Right hindlimb (tissue), 1 donor: ENCODE results near the gene SHKBP1.
A peak's percentile ranks its signal among the peaks of the same experiment; 100 is the strongest.
"Not testable (repeated sequence)": the region's sequence is repeated elsewhere in the genome, so short reads cannot be mapped to it uniquely, and the experiment has no call there.

ENCODE experiments used
- DNase-seq: peaks from one replicate; pipeline ENCODE4 v3.0.0-alpha.2; 2018

Gene SHKBP1

DNA sequence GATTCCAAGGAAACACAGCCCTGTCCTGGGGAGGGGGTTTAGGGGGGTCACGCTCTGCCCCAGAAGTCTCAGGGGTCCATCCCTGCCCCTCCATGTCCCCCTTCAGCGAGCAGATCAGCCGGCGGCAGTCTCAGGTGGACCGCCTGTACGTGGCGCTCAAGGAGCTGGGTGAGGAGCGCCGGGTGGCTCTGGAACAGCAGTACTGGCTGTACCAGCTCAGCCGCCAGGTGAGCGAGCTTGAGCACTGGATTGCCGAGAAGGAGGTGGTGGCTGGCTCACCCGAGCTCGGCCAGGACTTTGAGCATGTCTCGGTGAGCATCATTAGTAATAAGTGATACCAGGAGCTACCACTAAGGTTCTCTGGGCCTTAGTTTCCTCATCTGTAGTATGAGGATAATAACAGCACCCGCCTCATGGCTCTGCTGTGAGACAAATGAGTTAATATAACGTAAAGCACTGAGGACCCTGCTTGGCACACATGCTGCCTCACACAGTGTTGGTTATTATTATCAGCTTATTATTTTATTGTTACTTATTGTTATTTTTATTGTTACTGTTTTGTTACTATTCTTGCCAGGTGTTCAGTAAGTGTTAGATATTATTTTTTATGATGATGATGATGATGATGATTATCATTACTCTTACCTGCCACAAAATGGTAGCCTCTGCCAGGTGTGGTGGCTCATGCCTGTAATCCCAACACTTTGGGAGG lies 20.5 kb upstream of the SHKBP1 start:
- no peak for DNase-seq

DNA sequence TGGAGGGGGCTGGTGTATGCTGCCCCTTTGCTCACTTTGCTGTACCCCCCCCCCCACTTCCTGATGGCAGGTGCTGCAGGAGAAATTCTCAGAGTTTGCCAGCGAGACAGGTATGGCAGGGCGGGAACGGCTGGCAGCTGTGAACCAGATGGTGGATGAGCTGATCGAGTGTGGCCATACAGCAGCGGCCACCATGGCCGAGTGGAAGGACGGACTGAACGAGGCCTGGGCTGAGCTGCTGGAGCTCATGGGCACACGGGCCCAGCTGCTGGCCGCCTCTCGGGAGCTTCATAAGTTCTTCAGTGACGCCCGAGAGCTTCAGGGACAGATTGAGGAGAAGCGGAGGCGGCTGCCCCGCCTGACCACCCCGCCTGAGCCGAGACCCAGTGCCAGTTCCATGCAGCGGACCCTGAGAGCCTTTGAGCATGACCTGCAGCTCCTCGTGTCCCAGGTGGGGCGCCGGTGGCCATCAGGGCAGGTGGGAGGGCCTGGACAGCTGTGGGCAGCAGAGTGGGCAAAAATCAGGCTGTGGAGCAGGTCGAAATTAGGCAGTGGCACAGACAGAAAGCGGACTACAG lies 19.6 kb upstream of the SHKBP1 start:
- no peak for DNase-seq

DNA sequence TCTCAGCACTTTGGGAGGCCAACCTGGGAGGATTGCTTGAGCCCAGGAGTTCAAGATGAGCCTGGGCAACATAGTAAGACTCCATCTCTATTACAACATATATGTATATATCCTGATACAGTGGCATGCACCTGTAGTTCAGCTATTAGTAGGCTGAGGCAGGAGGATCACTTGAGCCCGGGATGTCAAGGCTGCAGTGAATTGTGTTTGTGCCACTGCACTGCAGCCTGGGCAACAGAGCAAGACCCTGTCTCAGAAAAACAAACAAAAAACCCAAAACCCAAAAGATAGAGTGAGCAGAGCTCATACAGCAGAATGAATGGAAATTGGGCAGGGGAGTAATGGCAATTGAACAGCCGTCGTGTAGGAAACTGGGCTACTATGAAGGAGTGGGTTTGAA lies 17.3 kb upstream of the SHKBP1 start:
- no peak for DNase-seq

DNA sequence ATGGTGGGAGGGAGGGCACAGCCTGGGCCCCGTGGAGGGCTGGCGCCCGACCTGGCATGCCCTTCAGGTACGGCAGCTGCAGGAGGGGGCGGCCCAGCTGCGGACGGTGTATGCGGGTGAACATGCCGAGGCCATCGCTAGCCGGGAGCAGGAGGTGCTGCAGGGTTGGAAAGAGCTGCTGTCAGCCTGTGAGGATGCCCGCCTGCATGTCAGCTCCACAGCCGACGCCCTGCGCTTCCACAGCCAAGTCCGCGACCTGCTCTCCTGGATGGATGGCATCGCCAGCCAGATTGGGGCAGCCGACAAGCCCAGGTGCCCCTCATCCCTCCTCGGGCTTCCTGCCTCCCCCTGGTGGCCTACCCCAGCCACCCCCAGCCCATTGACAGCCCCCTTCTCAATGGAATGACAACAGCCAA lies 16.6 kb upstream of the SHKBP1 start:
- DNase-seq = no peak

DNA sequence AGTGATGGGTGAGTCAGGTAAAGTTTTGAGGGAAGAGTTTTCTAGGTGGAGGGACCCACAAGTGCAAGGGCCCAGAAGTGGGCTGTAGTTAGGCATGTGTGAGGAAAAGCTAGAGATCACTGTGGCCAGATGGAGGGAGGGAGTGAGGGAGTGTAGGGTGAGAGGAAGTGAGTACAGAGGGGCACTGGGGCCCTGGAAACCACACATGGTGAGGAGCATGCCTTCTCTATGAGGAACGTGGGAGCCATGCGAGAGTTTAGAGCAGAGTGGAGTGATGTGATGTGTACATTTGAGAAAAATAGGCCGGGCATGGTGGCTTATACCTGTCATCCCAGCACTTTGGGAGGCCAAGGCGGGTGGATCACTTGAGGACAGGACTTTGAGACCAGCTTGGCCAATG lies 14.7 kb upstream of the SHKBP1 start:
- no peak for DNase-seq

DNA sequence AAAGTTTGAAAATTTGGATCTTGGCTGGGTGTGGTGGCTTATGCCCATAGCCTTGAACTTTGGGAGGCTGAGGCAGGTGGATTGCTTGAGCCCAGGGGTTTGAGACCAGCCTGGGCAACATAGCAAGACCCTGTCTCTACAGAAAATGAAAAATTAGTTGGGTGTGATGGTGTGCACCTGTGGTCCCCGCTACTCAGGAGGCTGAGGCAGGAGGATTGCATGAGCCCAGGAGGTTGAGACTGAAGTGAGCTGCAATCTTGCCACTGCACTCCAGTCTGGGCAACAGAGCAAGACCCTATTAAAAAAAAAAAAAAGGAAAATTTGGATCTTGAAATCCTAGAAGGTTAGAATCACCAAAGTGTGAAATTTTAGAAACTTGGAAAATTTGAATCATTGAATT lies 12.1 kb upstream of the SHKBP1 start:
- DNase-seq = not testable (repeated sequence)

DNA sequence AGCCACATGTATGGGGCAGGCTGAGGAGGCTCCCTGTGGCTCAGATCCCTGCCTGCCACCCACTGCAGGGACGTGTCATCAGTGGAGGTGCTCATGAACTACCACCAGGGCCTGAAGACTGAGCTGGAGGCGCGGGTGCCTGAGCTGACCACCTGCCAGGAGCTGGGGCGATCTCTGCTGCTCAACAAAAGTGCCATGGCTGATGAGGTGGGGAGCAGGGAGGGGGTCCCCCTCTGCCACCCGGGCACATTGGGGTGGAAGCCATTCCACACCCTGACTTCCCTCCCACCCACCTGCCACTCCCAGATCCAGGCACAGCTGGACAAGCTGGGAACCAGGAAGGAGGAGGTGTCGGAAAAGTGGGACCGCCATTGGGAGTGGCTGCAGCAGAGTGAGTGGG lies 11.3 kb upstream of the SHKBP1 start:
- no peak for DNase-seq

DNA sequence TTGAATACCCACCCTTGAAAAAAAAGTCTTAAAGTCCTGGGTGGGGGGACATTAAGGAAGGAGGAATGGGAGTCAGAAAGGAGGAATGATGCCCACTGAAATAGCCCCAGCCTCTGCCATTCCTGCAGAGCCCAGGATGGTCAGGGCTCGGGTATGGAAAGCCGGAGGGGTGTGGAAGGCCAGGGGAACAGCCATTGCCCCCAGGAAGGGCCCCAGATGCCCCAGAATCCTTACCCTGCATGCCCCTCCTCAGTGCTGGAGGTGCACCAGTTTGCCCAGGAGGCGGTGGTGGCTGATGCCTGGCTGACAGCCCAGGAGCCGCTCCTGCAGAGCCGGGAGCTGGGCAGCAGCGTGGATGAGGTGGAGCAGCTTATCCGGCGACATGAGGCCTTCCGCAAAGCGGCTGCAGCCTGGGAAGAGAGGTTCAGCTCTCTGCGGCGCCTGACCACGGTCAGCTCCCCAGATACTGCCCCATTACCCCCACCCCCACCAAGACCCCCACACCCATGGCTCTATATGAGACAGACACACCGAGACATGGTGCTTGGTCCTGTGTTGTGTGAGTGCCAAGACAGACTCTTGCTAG lies 10.7 kb upstream of the SHKBP1 start:
- DNase-seq = no peak

DNA sequence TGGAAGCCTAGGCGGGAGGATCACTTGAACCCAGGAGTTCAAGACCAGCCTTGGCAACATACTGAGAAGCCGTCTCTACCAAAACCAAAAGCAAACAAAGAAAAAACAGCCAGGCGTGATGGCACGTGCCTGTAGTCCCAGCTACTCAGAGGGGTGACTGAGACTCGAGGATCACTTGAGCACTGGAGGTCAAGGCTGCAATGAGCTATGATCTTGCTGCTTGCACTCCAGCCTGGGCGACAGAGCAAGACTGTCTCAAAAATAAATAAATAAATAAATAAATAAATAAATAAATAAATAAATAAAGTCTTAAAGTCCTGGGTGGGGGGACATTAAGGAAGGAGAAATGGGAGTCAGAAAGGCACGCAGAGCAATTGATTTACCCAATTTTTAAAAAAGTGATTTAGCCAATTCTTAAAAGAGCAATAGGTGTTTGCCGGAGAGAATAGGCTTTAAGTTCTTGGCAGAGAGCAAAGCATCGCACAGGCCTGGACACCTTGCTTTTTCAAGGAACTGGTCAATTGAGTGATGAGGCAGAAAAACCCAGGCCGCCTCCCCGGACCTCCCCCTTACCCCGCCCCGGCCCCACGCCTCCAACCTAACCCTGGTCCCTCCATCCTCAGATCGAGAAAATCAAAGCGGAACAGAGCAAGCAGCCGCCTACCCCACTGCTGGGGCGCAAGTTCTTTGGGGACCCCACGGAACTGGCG lies 9.5 kb upstream of the SHKBP1 start:
- no peak for DNase-seq

DNA sequence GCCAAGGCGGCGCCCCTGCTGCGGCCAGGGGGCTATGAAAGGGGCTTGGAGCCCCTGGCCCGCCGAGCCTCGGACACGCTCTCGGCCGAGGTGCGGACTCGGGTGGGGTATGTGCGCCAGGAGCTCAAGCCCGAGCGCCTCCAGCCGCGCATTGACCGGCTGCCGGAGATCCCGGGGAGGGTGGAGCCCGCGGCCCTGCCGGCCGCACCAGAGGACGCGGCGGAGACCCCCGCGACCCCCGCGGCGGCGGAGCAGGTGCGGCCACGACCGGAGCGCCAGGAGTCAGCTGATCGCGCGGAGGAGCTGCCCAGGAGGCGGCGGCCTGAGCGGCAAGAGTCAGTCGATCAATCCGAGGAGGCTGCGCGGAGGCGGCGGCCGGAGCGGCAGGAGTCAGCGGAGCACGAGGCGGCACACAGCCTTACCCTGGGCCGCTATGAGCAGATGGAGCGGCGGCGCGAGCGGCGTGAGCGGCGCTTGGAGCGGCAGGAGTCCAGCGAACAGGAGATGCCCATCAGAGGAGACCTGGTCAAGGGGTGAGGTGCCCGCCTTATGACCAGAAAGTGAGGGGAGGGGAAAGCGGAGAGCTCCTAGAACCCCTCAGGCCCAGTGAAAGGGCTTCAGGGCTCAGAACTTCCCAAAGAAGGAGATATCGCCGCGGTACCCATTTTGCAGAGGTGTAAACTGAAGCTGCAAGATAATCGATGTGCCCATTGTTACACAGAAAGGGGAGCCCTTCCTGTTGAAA lies 8.8 kb upstream of the SHKBP1 start:
- no peak for DNase-seq

DNA sequence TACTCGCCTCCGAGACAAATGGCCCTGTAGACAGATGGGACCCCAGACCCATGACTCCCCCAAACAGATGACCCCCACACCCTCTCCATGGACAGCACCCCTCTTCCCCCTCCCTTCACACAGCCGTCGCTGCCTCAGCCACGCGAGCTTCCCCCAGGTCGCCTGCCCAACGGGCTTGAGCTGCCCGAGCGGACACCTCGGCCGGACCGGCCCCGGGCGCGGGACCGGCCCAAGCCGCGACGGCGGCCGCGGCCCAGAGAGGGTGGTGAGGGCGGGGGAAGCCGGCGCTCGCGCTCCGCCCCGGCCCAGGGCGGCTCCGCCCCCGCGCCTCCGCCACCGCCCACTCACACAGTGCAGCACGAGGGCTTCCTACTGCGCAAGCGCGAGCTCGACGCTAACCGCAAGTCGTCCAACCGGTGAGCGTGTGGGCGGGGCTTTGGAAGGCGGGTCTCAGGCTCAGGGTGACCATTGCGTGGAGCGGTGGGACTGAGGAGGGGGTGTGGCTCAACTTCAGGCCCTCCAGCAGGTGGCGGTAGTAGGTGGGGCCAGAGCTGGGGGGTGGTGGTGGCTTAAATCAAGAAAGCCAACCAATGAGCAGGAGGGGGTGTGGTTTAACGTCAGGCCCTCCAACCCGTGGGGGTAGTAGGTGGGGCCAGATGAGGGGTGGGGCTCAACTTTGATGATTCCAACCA lies 6.2 kb upstream of the SHKBP1 start:
- DNase-seq = peak; percentile 95

DNA sequence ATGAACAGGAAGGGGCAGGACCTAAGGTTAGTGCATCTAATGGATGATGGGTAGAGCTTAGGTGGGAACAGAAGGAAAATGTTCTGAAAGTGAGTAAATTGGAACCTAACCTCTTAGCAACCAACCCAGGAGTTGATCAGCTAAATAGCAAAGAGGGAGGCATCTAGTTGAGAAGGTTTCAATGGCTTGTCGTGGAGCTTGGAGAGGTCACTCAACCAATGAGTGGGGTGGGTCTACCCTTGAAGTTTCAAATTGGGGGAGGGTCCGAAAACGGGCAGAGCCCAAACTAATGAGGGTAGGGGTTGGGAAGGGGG lies 5.7 kb upstream of the SHKBP1 start:
- no peak for DNase-seq

DNA sequence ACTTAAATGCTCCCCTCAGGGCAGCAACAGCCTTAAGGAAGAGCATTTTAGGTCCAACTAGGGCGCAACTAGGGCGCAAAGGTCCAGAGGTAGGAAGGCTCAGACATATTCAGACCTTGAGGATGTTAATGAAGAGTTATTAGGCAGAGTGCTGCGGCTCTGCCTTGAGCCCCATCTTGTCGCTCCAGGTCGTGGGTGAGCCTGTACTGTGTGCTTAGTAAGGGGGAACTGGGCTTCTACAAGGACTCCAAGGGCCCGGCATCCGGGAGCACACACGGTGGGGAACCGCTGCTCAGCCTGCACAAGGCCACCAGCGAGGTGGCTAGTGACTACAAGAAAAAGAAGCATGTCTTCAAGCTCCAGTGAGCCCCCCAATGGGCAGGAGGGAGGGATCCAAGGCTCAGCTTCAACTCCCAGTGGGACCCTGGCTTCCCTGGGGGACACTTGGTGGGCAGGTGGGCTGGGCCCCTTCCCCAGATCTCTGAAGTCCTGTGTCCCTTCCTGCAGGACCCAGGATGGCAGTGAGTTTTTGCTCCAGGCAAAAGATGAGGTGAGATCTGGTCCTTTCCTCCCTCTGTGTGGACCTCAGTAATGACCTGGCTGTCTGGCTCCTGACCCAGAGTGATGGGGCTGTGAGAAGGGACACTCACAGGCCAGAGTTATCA lies 4.7 kb upstream of the SHKBP1 start:
- DNase-seq = no peak

DNA sequence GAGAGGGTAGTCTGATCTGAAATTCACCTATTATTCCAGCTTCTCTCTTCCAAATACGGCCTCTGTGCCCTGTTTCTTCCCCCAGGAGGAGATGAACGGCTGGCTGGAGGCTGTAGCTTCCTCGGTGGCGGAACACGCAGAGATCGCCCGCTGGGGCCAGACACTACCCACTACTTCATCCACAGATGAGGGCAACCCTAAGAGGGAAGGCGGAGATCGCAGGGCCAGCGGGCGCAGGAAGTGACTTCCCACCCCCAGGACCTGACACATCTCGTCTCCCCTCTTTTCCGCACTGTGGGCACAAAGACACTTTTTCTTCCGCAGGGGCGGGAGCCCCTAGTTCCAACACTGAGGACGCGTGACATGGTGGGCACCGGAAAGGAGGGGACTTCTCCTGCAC lies 1.3 kb upstream of the SHKBP1 start:
- DNase-seq = no peak

DNA sequence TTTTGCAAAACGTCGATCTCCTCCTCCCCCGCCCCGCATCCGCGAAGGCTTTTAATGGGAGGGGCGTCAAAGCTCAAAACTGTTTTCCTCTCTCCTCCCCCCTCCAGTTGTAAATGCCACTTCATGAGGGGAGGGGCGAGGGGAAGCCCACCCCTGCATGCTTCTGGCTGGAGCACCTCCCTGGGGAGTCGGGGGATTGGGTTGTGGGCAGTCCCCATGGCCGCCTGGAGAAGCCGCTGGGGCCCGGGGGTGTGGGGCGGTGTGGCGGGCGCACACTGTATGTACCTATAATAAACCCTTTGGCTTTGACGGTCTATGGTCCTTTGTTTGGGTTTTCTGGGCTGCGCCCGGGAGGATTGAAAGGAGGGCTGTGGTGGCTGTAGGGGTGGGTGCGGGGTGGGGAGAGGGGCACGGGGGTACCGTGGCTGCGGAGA lies 505 bp upstream of the SHKBP1 start:
- DNase-seq = peak; percentile 54

DNA sequence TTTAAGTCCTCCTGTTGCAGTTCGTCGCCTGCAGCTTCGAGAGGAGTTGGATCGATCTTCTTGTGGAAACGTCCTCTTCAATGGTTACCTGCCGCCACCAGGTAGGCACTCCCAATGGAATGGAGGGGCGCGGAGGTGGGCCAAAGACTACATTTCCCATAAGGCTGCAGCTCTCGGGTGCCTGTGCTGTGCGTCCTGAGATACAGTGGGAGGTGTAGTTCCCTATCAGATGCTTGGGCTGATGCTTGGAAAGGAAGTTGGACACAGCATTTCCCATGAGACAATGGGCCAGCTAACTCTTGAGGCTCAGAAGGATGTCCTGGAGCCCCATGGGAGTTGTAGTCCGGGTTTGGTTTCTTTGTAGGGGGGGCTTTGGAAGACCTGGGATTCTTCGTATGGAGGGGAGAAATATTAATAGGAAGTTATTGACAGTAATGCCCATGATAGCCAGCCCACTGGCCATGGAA lies 1.8 kb downstream of the SHKBP1 start:
- DNase-seq = no peak

DNA sequence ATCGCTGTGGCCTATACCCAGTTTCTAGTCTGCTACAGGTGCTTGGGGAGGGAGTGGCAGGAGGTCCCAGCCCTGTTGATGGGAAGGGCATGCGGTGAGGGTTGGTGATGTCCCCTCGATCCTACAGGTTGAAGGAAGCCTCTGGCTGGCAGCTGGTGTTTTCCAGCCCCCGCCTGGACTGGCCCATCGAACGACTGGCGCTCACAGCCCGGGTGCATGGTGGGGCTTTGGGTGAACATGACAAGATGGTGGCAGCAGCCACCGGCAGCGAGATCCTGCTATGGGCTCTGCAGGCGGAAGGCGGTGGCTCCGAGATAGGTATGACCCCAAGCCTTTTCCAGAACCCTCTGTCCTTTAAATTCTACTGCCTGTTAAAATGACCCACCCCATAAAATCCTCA lies 3.9 kb downstream of the SHKBP1 start:
- DNase-seq = no peak

DNA sequence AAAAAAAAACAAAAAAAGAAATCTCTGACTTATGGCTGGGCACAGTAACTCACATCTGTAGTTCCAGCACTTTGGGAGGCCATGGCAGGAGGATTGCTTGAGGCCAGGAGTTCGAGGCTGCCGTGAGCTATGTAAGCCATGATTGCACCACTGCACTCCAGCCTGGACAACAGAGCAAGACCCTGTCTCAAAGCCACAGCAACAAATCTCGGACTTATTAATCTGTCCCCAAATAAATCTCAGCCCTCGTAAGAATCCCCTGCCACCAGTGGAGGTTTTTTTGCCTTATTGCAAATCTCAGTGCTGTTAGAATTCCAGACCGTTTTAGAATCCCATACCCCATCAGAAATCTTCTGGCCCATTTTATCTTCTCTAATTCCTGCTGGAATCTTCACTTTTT lies 4.9 kb downstream of the SHKBP1 start:
- DNase-seq = no peak

DNA sequence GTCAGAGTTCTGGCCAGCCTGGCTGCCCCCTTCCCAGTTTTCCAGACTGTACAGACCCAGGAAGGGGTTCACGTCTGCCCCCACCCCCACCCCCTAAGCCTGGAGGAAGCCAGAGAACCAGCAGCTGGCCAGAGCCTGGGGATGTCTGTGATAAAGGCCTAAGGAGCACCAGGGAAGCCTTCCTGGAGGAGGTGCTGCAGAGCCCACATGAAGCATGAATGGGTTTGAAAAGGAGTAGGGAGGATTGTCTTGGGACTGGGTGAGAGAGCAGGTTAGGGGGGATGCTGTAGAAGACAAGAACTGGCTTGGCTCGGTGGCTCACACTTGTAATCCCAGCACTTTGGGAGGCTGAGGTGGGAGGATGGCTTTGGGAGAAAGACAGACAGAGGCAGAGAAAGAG lies 5.8 kb downstream of the SHKBP1 start:
- DNase-seq = no peak

DNA sequence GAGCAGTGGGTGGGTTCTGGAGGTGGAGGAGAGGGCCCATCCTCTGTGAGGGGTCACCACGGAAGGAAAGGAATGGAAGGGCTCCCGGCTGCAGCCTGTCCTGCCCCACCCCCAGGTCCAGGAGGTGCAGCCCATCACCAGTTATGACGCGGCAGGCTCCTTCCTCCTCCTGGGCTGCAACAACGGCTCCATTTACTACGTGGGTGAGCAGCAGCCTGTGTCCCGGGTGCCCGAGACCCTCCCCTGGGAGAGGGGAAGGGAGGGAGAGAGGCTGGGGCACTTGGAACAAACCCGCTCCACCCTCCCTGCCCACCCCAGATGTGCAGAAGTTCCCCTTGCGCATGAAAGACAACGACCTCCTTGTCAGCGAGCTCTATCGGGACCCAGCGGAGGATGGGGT lies 6.6 kb downstream of the SHKBP1 start:
- DNase-seq = no peak

DNA sequence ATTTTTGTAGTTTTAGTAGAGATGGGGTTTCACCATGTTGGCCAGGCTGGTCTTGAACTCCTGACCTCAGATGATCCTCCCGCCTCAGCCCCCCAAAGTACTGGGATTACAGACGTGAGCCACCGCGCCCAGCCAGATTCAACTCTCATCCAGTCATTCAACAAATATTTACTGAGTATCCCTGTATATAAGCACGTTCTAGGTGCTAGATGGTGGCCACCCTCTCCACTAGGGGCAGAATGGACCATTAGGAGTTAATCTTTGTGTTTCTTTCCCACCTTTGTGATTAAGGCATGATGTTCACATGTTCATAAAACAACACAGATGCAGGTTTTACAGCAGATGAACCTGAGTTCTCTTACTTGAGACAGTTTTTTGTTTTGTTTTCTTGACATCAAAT lies 7.3 kb downstream of the SHKBP1 start:
- no peak for DNase-seq
